Measurements from ENCODE around the gene EVPLL.
"Not testable (repeated sequence)": the region's sequence is repeated elsewhere in the genome, so short reads cannot be mapped to it uniquely, and the experiment has no call there.

DNA sequence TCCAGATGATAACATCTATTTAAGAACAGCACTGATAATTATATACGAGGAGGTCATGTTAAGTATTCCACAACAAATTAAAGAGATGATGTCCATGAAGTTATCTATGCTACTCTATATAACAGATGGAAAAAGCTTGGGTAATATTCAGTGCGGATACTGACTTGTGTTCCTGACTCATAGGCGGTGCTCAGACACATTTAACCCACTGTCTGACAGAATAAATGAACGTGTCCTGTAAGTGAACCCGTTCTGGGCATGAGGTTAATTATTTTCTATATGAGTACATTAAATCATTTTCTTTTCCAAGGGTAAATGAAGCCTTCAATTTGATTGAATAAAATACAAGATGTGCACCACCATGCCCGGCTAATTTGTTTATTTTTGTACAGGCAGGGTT, 31.7 kb downstream of the EVPLL start:
- TF ChIP-seq, protein P1, sequence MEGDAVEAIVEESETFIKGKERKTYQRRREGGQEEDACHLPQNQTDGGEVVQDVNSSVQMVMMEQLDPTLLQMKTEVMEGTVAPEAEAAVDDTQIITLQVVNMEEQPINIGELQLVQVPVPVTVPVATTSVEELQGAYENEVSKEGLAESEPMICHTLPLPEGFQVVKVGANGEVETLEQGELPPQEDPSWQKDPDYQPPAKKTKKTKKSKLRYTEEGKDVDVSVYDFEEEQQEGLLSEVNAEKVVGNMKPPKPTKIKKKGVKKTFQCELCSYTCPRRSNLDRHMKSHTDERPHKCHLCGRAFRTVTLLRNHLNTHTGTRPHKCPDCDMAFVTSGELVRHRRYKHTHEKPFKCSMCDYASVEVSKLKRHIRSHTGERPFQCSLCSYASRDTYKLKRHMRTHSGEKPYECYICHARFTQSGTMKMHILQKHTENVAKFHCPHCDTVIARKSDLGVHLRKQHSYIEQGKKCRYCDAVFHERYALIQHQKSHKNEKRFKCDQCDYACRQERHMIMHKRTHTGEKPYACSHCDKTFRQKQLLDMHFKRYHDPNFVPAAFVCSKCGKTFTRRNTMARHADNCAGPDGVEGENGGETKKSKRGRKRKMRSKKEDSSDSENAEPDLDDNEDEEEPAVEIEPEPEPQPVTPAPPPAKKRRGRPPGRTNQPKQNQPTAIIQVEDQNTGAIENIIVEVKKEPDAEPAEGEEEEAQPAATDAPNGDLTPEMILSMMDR (IDR thresholded peaks at IDR 0.05), result not testable (repeated sequence)
- not testable (repeated sequence) for TF ChIP-seq POLR2A, EP300 (IDR thresholded peaks at IDR 0.05)

Data from ovary (tissue), 3 donors.